LNCaP clone FGC (cell line): ENCODE data around the gene MMP3.

Experiments used
- DNase-seq: peaks from one replicate; pipeline ENCODE4 v3.0.0-alpha.2; 2011; ENCODE audit warnings: low read depth
- H3K4me3 ChIP-seq: 2 replicates; pipeline ENCODE4 v1.5.1; 2011; ENCODE audit warnings: mild to moderate bottlenecking, low read depth, low read length, control low read depth
- CTCF ChIP-seq: IDR thresholded peaks from 2 replicates; pipeline ENCODE4 v1.5.1; 2012; ENCODE audit warnings: mild to moderate bottlenecking; ENCODE audit not compliant: control insufficient read depth, insufficient read depth; ENCODE audit errors: extremely low read depth

The MMP3 gene

GRCh38 chr11:102833731-102834130 is 9.7 kb downstream of the MMP3 start:
- no peak for TF ChIP-seq CTCF
- no peak for DNase-seq

GRCh38 chr11:102832612-102833011 is 10.8 kb downstream of the MMP3 start:
- DNase-seq, result no peak
- H3K4me3 ChIP-seq, result no peak overlapping the region
- no peak for TF ChIP-seq CTCF

More at GRCh38 chr11:102833731-102834130, 9.7 kb downstream of the MMP3 start:
- no peak overlapping the region for H3K4me3 ChIP-seq

- no peak for TF ChIP-seq CTCF
- no peak for DNase-seq
- H3K4me3 ChIP-seq, result no peak overlapping the region
Measured at GRCh38 chr11:102831489-102832440, 11.6 kb downstream of the MMP3 start.

GRCh38 chr11:102831128-102831488 is 12.3 kb downstream of the MMP3 start:
- DNase-seq, result no peak
- H3K4me3 ChIP-seq, result no peak overlapping the region
- TF ChIP-seq CTCF, result no peak

- no peak for TF ChIP-seq CTCF
- no peak for DNase-seq
- no peak overlapping the region for H3K4me3 ChIP-seq
Measured at GRCh38 chr11:102830001-102830727, 13.2 kb downstream of the MMP3 start.

- no peak for TF ChIP-seq CTCF
- no peak for DNase-seq
- H3K4me3 ChIP-seq, result no peak overlapping the region
Measured at GRCh38 chr11:102829316-102830000, 14.0 kb downstream of the MMP3 start.
